Neural crest cell (in vitro differentiated cells): ENCODE measurements around the gene ZNF302. TPM values are rescaled to one million over a fixed set of nuclear protein-coding genes. Genes with fewer than 3 reads are reported as not detected.
A peak's percentile ranks its signal among the peaks of the same experiment; 100 is the strongest.

Experiments used
- DNase-seq: peaks from one replicate; pipeline ENCODE4 v3.0.0; 2021; ENCODE audit warnings: low read depth, mixed read lengths, low spot score
- H3K27ac Mint-ChIP-seq: one replicate; pipeline ENCODE4 v1.8.0; 2021; ENCODE audit warnings: mild to moderate bottlenecking, mixed read lengths; ENCODE audit not compliant: unreplicated experiment
- H3K27me3 Mint-ChIP-seq: 2 replicates; pipeline ENCODE4 v1.8.0; 2021; ENCODE audit warnings: low read depth, mild to moderate bottlenecking, mixed read lengths
- H3K36me3 Mint-ChIP-seq: 2 replicates; pipeline ENCODE4 v1.8.0; 2021; ENCODE audit warnings: low read depth, mild to moderate bottlenecking, mixed read lengths
- H3K4me1 Mint-ChIP-seq: 2 replicates; pipeline ENCODE4 v1.8.0; 2021; ENCODE audit warnings: mixed read lengths
- H3K4me3 Mint-ChIP-seq: one replicate; pipeline ENCODE4 v1.8.0; 2021; ENCODE audit warnings: mild to moderate bottlenecking, mixed read lengths
- H3K9me3 Mint-ChIP-seq: 2 replicates; pipeline ENCODE4 v1.8.0; 2021; ENCODE audit warnings: mixed read lengths
- CTCF ChIP-seq: fragments of 200-600 bp; sonication (generic); conservative IDR thresholded peaks from 2 replicates; pipeline ENCODE4 v1.5.0; 2021; ENCODE audit warnings: antibody characterized with exemption, mild to moderate bottlenecking
- total RNA-seq: library from RNA; stranded (reverse); gene quantifications from 2 replicates; pipeline ENCODE4 v1.2.1, GENCODE V29; 2021

ZNF302 gene
- total RNA-seq, 1 donor from 2014 or later, result 37.0 TPM

GRCh38 chr19:34731964-34732363, 54.5 kb downstream of the ZNF302 start:
- no peaks in the 10 kb centered on the region for H3K9me3 Mint-ChIP-seq
- DNase-seq, result no peak
- peaks cover 7% of the 10 kb centered on the region for H3K27me3 Mint-ChIP-seq
- H3K27ac Mint-ChIP-seq, result peak overlapping the region; percentile 54
- H3K4me3 Mint-ChIP-seq, result peak overlapping the region; percentile 69
- TF ChIP-seq CTCF, result no peak
- H3K4me1 Mint-ChIP-seq, result peaks cover 22% of the 10 kb centered on the region
- peaks cover 11% of the 10 kb centered on the region for H3K36me3 Mint-ChIP-seq

GRCh38 chr19:34732612-34733211, 55.2 kb downstream of the ZNF302 start:
- H3K4me3 Mint-ChIP-seq, result peak overlapping the region; percentile 51
- H3K27ac Mint-ChIP-seq, result no peak overlapping the region
- H3K36me3 Mint-ChIP-seq, result peaks cover 11% of the 10 kb centered on the region
- H3K27me3 Mint-ChIP-seq, result peaks cover 3% of the 10 kb centered on the region
- peaks cover 22% of the 10 kb centered on the region for H3K4me1 Mint-ChIP-seq
- TF ChIP-seq CTCF, result no peak
- no peaks in the 10 kb centered on the region for H3K9me3 Mint-ChIP-seq
- DNase-seq, result no peak

DNA sequence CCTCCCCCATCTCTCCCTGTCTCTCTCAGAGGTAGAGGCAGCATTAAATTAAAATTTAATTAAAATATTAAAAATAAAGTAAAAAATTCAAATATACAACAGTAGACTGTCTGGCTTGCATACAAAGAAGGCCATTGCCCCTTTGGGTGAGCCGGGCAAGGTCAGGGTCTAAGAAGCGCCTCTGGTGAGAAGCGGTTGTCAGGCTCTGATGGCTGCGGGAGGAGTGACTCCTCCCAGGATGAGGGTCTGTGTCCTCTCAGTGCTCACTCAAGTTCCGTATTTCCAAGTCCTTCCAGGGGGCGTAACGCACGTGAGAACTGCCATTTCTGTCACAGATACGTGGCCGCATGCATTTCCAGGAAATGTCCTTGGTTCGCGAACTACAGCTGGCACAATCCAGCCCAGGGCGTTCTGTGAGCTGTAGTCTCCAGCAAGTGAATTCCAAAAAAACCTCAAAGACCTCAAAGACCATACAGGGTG, 55.8 kb downstream of the ZNF302 start:
- peaks cover 22% of the 10 kb centered on the region for H3K4me1 Mint-ChIP-seq
- TF ChIP-seq CTCF, result no peak
- peaks cover 15% of the 10 kb centered on the region for H3K36me3 Mint-ChIP-seq
- H3K4me3 Mint-ChIP-seq, result peak overlapping the region; percentile 94
- H3K27ac Mint-ChIP-seq, result peak overlapping the region; percentile 99
- no peaks in the 10 kb centered on the region for H3K9me3 Mint-ChIP-seq
- DNase-seq, result no peak
- no peaks in the 10 kb centered on the region for H3K27me3 Mint-ChIP-seq

DNA sequence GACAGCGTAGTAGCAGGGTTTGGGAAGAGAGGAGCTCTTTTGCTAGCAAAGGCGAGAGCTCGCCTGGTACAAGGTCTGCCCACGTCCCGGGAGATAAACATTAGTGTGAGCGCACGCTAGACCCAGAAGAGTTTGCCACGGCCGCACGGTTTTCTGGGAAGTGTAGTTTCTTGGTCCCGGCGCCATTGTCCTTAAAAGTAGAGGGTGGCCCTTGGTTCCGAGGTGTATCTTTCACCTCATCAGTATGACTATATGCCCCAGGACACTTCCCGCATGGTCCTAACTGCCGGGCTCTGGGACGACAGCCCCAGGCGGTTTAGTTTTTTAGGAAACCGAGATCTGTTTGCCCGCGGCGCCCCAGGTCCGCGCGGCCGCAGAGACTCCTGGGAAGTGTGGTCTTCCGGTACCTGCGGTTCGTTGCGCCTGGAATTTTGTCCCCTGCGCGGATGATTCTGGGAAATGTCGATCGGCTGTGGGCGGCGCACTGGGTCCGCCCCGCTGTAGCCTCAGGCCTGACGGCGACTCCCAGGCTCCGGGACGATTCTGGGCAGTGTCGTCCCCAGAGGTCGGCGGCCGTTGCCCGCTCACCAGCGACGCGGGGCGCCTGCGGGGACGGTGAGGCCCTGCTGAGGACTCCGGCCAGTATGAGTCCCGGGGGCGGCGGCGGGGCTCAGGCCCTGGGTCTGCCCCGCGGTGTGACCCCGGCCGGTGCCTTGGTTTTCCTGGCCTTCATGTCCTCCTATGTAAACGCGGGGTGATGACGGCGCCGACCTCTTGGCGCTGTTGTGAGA, 56.5 kb downstream of the ZNF302 start, which contains the start of gene ZNF181:
Gene ZNF181 (plus strand): TSS at position 498 of the 791 bp plus-strand sequence. CDS start 795 bp downstream, outside the sequence.
- Mint-ChIP-seq H3K4me1 (peaks cover 22% of the 10 kb centered on the region), H3K9me3 (peaks cover 3% of the 10 kb centered on the region), H3K27me3 (no peaks in the 10 kb centered on the region), H3K27ac (peak within 1 kb of the TSS; percentile 99), H3K36me3 (peaks cover 18% of the 10 kb centered on the region), H3K4me3 (peak within 1 kb of the TSS; percentile 94)
- TF ChIP-seq CTCF, result no peak
- peak; percentile 79 for DNase-seq

DNA sequence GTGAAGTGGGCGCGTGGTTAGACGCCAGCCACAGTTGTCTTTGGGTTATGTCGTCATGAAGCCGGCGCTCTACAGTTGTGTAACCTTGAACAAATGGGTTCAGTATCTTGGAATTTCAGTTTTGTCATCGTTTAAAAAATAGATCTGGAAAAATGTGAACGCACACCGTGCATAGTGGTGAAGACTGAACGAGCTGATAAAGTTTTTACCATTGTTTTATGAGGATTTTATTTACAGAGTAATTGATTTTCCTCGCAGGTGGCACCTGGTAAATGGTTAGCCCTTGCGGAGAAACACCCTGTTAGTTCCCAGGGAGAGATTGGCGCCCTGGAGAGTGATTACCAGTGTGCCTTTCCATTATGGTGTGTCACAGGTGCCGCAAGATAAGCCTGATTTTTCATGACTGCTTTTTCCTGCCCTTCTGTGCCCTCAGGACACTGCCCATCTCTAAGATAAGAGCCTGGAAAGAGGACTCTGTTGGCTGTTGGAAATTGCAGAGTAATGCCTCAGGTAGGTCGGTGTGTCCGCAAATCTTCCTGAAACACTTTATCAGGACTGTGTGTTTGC, 57.1 kb downstream of the ZNF302 start:
- peak overlapping the region; percentile 99 for H3K27ac Mint-ChIP-seq
- no peak for TF ChIP-seq CTCF
- no peak for DNase-seq
- no peaks in the 10 kb centered on the region for H3K27me3 Mint-ChIP-seq
- H3K36me3 Mint-ChIP-seq, result peaks cover 25% of the 10 kb centered on the region
- peaks cover 5% of the 10 kb centered on the region for H3K9me3 Mint-ChIP-seq
- H3K4me1 Mint-ChIP-seq, result peaks cover 22% of the 10 kb centered on the region
- peak overlapping the region; percentile 94 for H3K4me3 Mint-ChIP-seq

Other genes with a start within 250 kb of the ZNF302 start
- gene UBA2, start 249.3 kb upstream of the ZNF302 start, total RNA-seq, result 191 and 205 TPM in 2 replicates
- 15.1 and 17.0 TPM in 2 replicates for gene WTIP, start 195.9 kb upstream of the ZNF302 start, total RNA-seq
- 0.45 TPM in 1 of 2 replicates, not detected in the other for gene SCGB2B2, start 519 bp upstream of the ZNF302 start, total RNA-seq
- 6.3 and 8.0 TPM in 2 replicates for gene ZNF181, start 56.6 kb downstream of the ZNF302 start, total RNA-seq
- gene ZNF599, start 95.5 kb downstream of the ZNF302 start, total RNA-seq, result 8.6 and 10.1 TPM in 2 replicates
- 6.2 and 7.2 TPM in 2 replicates for gene ZNF30, start 249.2 kb downstream of the ZNF302 start, total RNA-seq